Esophagus muscularis mucosa (tissue), 4 donors: ENCODE results near the gene DNER. TPM values are rescaled to one million over a fixed set of nuclear protein-coding genes. Genes with fewer than 3 reads are reported as not detected.

Experiments
- DNase-seq: peaks from one replicate; pipeline ENCODE4 v3.0.0-alpha.2; 2017; ENCODE audit errors: extremely low spot score
- H3K27ac ChIP-seq, 4 donors: fragments of 200-600 bp; sonication (generic); replicated peaks in 1 of 4; 1 replicate in 3 of 4; 2 replicates in 1 of 4; pipeline ENCODE4 v1.5.1; 2016 to 2019; ENCODE audit warnings: mild to moderate bottlenecking in 1 of 4
- H3K27me3 ChIP-seq, 4 donors: fragments of 200-600 bp; sonication (generic); one replicate each; pipeline versions ENCODE4 v1.5.1 to v1.6.0; 2016 to 2019
- H3K36me3 ChIP-seq, 4 donors: fragments of 200-600 bp; sonication (generic); one replicate each; pipeline ENCODE4 v1.5.1; 2016 to 2019
- H3K4me1 ChIP-seq, 4 donors: fragments of 200-600 bp; sonication (generic); one replicate each; pipeline ENCODE4 v1.5.1; 2016 to 2019
- H3K4me3 ChIP-seq, 4 donors: fragments of 200-600 bp; sonication (generic); 1 replicate in 2 of 4; 2 replicates in 2 of 4; pipeline ENCODE4 v1.5.1; 2016 to 2019; ENCODE audit warnings: mild to moderate bottlenecking in 4 of 4, moderate library complexity in 1 of 4
- H3K9me3 ChIP-seq, 4 donors: fragments of 200-600 bp; sonication (generic); 1 replicate in 3 of 4; 2 replicates in 1 of 4; pipeline ENCODE4 v1.5.1; 2016 to 2019
- EP300 ChIP-seq: sonication (generic); formaldehyde crosslinking; IDR thresholded peaks from one replicate; pipeline ENCODE4 v1.6.1; 2017; ENCODE audit warnings: antibody characterized with exemption
- POLR2A ChIP-seq: fragments of 450-650 bp; IDR thresholded peaks from one replicate; pipeline ENCODE4 v1.6.1; 2017; ENCODE audit warnings: antibody characterized with exemption, moderate library complexity, mild to moderate bottlenecking, low read depth
- POLR2AphosphoS5 ChIP-seq, 2 donors: sonication (generic); formaldehyde crosslinking; IDR thresholded peaks; one replicate each; pipeline ENCODE4 v1.6.1; 2017; ENCODE audit warnings: antibody characterized with exemption in 2 of 2
- WGBS: methylation state at CpG from one replicate; pipeline ENCODE4 v1.1.5; 2018; 5-methylcytosine and 5-hydroxymethylcytosine counted together
- intact Hi-C: fragments of 100-400 bp; cut with DNase I; formaldehyde crosslinking; loops from one replicate; pipeline ENCODE4 v1.15.1; 2023
- total RNA-seq, 4 donors: library from RNA; depleted of rRNA; stranded (reverse); fragments of >200 nt; gene quantifications; one replicate each; pipeline versions ENCODE4 v1.1.0 to v1.2.1, GENCODE V29; 2016
- TF ChIP-seq, protein P1 (sequence below), 3 experiments: fragments of 200-600 bp in 2 of 3; fragments of 450-650 bp in 1 of 3; sonication (generic) in 2 of 3; IDR thresholded peaks; one replicate each; pipeline ENCODE4 v1.5.1; 2017 to 2019; ENCODE audit warnings: antibody characterized with exemption in 3 of 3, mild to moderate bottlenecking in 2 of 3, moderate library complexity in 1 of 3

Gene DNER
- total RNA-seq, 4 donors from 2014 or later: 2.9 to 5.3 (median 4.6) TPM

DNA sequence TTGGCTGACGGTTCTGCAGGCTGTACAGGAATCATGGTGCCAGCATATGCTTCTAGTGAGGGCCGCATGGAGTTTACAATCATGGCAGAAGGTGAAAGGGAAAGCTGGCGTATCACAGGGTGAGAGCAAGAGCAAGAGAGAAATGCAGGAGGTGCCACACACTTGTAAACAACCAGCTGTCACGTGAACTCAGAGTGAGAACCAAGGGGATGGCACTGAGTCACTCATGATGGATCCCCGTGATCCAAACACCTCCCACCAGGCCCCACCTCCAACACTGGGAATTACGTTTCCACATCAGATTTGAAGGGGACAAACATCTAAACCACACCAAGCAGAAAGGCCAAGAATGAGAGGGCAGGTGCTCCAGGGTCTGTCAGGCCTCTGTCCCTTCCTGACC is 258.3 kb downstream of the DNER start:
- Histone ChIP-seq H3K27me3 (no peaks in the 10 kb centered on the region), H3K36me3 (no peaks in the 10 kb centered on the region), H3K9me3 (no peaks in the 10 kb centered on the region), H3K4me3 (no peak overlapping the region), H3K4me1 (no peaks in the 10 kb centered on the region), H3K27ac (no peak overlapping the region)
- DNase-seq: no peak
- intact Hi-C loops: no loop called here
- TF ChIP-seq POLR2A (no peak), POLR2AphosphoS5 (IDR thresholded peaks at IDR 0.05) (no peak), EP300 (no peak)
- TF ChIP-seq, protein P1, sequence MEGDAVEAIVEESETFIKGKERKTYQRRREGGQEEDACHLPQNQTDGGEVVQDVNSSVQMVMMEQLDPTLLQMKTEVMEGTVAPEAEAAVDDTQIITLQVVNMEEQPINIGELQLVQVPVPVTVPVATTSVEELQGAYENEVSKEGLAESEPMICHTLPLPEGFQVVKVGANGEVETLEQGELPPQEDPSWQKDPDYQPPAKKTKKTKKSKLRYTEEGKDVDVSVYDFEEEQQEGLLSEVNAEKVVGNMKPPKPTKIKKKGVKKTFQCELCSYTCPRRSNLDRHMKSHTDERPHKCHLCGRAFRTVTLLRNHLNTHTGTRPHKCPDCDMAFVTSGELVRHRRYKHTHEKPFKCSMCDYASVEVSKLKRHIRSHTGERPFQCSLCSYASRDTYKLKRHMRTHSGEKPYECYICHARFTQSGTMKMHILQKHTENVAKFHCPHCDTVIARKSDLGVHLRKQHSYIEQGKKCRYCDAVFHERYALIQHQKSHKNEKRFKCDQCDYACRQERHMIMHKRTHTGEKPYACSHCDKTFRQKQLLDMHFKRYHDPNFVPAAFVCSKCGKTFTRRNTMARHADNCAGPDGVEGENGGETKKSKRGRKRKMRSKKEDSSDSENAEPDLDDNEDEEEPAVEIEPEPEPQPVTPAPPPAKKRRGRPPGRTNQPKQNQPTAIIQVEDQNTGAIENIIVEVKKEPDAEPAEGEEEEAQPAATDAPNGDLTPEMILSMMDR (IDR thresholded peaks at IDR 0.05): no peak
- WGBS: 81% methylated on average over 5 of the region's 6 CpGs

DNA sequence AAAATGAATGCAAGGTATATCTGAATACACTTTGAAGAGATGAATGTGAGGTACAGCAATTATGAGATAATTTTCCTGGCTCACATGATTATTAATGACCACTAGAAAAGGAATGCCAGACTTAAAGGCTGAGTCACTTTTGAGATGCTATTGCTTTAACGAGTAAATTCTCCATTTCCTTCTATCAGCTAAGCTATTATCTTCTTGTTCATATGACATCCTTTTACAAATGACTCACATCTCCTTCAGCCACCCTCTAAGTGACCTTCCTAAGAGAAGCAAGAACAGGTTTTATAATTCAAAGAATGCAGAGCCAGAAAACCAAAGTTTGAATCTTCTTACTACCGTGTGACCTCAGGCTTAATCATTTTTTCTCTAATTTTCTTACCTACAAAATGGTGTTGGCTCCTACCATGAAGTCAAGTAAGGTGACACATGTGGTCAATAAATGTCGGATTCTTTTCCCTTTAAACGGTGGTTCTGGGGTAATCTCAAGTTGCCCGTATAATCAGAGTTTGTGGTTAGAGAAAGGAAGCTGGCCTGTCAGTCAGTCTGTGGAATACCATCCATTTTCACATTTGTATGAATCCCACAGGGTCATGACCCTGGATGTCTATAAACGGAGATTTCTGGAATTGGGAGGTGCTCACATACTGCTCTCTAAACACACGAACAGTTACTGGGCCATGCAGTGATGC is 259.3 kb downstream of the DNER start:
- 74% methylated on average over 7 of the region's 7 CpGs for WGBS
- no peak for DNase-seq
- Histone ChIP-seq H3K27ac (no peak overlapping the region), H3K36me3 (no peaks in the 10 kb centered on the region), H3K4me1 (no peaks in the 10 kb centered on the region), H3K9me3 (no peaks in the 10 kb centered on the region), H3K27me3 (no peaks in the 10 kb centered on the region), H3K4me3 (no peak overlapping the region)
- intact Hi-C loops: no loop called here
- TF ChIP-seq, protein P1 (IDR thresholded peaks at IDR 0.05): no peak
- no peak for TF ChIP-seq POLR2AphosphoS5 (IDR thresholded peaks at IDR 0.05)
- no peak for TF ChIP-seq EP300
- TF ChIP-seq POLR2A: no peak

DNA sequence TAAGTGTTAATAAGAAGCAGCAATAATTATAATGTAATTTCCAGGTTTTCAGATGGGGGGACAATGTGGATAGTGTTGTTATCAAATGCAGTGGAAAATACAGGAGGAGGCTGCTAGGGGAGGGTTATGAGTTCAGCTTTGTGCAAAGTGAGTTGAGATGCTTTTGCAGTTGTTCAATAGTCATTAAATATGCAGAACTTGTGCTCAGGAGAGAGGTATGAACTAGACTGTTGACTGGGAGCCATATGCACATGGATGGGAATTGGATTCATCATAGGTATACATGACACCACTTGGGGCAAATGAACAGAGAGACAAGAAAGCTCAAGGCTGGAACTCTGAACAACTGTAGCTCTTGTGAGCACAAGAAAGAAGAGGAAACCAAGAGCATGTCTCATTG is 261.1 kb downstream of the DNER start:
- TF ChIP-seq EP300 (no peak), POLR2AphosphoS5 (IDR thresholded peaks at IDR 0.05) (no peak), POLR2A (no peak)
- TF ChIP-seq, protein P1 (IDR thresholded peaks at IDR 0.05): no peak
- no peaks in the 10 kb centered on the region for H3K27me3 ChIP-seq
- no peak overlapping the region for H3K4me3 ChIP-seq
- intact Hi-C loops: no loop called here
- H3K4me1 ChIP-seq: no peaks in the 10 kb centered on the region
- H3K27ac ChIP-seq: no peak overlapping the region
- DNase-seq: no peak
- H3K36me3 ChIP-seq: no peaks in the 10 kb centered on the region
- H3K9me3 ChIP-seq: no peaks in the 10 kb centered on the region

DNA sequence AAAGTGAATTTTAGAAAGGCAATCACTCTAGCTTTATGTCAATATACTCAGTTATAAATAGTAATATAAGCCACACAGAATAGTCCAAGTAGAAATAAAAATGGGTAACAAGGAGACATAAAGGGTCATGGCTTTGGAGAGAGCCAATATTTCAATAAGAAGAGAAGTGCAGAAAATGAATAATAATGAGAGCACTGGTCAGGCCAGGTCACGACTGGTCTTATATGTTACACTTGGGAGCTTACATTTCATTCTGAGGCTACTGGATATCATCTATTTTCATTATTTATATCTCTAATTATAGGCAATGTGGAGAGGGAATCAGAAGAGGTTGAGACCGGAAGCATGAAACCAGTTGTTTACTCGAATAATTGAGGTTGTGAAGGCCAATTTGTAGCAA is 262.5 kb downstream of the DNER start:
- WGBS: 93% methylated on average over 3 of the region's 3 CpGs
- intact Hi-C loops: no loop called here

More for the DNA sequence above, 262.5 kb downstream of the DNER start:
- H3K9me3 ChIP-seq: no peaks in the 10 kb centered on the region
- no peak for TF ChIP-seq POLR2AphosphoS5 (IDR thresholded peaks at IDR 0.05)
- TF ChIP-seq, protein P1 (IDR thresholded peaks at IDR 0.05): no peak
- no peak for TF ChIP-seq POLR2A
- no peak for TF ChIP-seq EP300
- no peak overlapping the region for H3K27ac ChIP-seq
- no peaks in the 10 kb centered on the region for H3K27me3 ChIP-seq
- DNase-seq: no peak
- no peak overlapping the region for H3K4me3 ChIP-seq
- H3K36me3 ChIP-seq: no peaks in the 10 kb centered on the region
- H3K4me1 ChIP-seq: peaks cover 0 to 6% (median 0%) of the 10 kb centered on the region in 4 donors
